ENCODE results near the gene ETV6. TPM values are rescaled to one million over a fixed set of nuclear protein-coding genes. Genes with fewer than 3 reads are reported as not detected.
A peak's percentile ranks its signal among the peaks of the same experiment; 100 is the strongest.

Gene ETV6
- total RNA-seq, 6 experiments from 2014 or later, result 7.2 to 28.3 (median 11.0) TPM

GRCh38 chr12:11638315-11638916 is 11.1 kb upstream of the ETV6 start:
- WGBS (ENCODE audit: insufficient coverage, low coverage, low lambda C conversion rate, missing lambda C conversion rate), result 81% methylated on average over 2 of the region's 3 CpGs
- ATAC-seq, result peak; percentile 62 to 93 (median 78)
- Histone ChIP-seq H3K9me3 (no peaks in the 10 kb centered on the region), H3K27ac (peak overlapping the region in 1 of 3 donors; percentile 66), H3K4me1 (peaks cover 0 to 12% (median 5%) of the 10 kb centered on the region in 4 donors), H3K4me3 (no peak overlapping the region), H3K27me3 (no peaks in the 10 kb centered on the region), H3K36me3 (no peaks in the 10 kb centered on the region)
- intact Hi-C loops (cut with DNase I), result no loop called here
- no peak for TF ChIP-seq CTCF (IDR thresholded peaks at IDR 0.05)
- TF ChIP-seq POLR2A (IDR thresholded peaks at IDR 0.05), result no peak
- no peak for DNase-seq

- intact Hi-C loops (cut with DNase I), result no loop called here
- WGBS (ENCODE audit: insufficient coverage, low coverage, low lambda C conversion rate, missing lambda C conversion rate), result 97% methylated on average over 4 of the region's 5 CpGs
- Histone ChIP-seq H3K4me3 (no peak overlapping the region), H3K4me1 (peaks cover 0 to 12% (median 5%) of the 10 kb centered on the region in 4 donors), H3K36me3 (no peaks in the 10 kb centered on the region), H3K27me3 (no peaks in the 10 kb centered on the region), H3K27ac (peak overlapping the region in 1 of 3 donors; percentile 66), H3K9me3 (no peaks in the 10 kb centered on the region)
- ATAC-seq (no peak), DNase-seq (no peak)
- no peak for TF ChIP-seq CTCF (IDR thresholded peaks at IDR 0.05)
- no peak for TF ChIP-seq POLR2A (IDR thresholded peaks at IDR 0.05)
Measured at GRCh38 chr12:11639454-11639853, 10.0 kb upstream of the ETV6 start.

GRCh38 chr12:11641522-11641921 is 8.0 kb upstream of the ETV6 start:
- DNase-seq (no peak), ATAC-seq (no peak)
- TF ChIP-seq CTCF (IDR thresholded peaks at IDR 0.05) (no peak), POLR2A (IDR thresholded peaks at IDR 0.05) (no peak)
- Histone ChIP-seq H3K9me3 (no peaks in the 10 kb centered on the region), H3K27me3 (no peaks in the 10 kb centered on the region), H3K4me3 (no peak overlapping the region), H3K4me1 (peaks cover 0 to 12% (median 5%) of the 10 kb centered on the region in 4 donors), H3K36me3 (no peaks in the 10 kb centered on the region), H3K27ac (no peak overlapping the region)
- intact Hi-C loops (cut with DNase I), result no loop called here
- 63% methylated on average over 1 of the region's 2 CpGs for WGBS (ENCODE audit: insufficient coverage, low coverage, low lambda C conversion rate, missing lambda C conversion rate)

- Histone ChIP-seq H3K9me3 (no peaks in the 10 kb centered on the region), H3K36me3 (no peaks in the 10 kb centered on the region), H3K27me3 (no peaks in the 10 kb centered on the region), H3K27ac (no peak overlapping the region), H3K4me1 (peaks cover 0 to 12% (median 5%) of the 10 kb centered on the region in 4 donors), H3K4me3 (no peak overlapping the region)
- ATAC-seq (no peak), DNase-seq (no peak)
- 86% methylated on average over 1 of the region's 1 CpG for WGBS (ENCODE audit: insufficient coverage, low coverage, low lambda C conversion rate, missing lambda C conversion rate)
- intact Hi-C loops (cut with DNase I), result no loop called here
- TF ChIP-seq CTCF (IDR thresholded peaks at IDR 0.05) (no peak), POLR2A (IDR thresholded peaks at IDR 0.05) (no peak)
Measured at GRCh38 chr12:11642785-11643184, 6.7 kb upstream of the ETV6 start.

Measured in right lobe of liver (tissue), 6 donors.